ENCODE results near the gene SLC1A3. TPM values are rescaled to one million over a fixed set of nuclear protein-coding genes. Genes with fewer than 3 reads are reported as not detected.

The SLC1A3 gene
- total and polyA plus RNA-seq, 4 donors = 3.4 to 47.6 (median 28.2) TPM

DNA sequence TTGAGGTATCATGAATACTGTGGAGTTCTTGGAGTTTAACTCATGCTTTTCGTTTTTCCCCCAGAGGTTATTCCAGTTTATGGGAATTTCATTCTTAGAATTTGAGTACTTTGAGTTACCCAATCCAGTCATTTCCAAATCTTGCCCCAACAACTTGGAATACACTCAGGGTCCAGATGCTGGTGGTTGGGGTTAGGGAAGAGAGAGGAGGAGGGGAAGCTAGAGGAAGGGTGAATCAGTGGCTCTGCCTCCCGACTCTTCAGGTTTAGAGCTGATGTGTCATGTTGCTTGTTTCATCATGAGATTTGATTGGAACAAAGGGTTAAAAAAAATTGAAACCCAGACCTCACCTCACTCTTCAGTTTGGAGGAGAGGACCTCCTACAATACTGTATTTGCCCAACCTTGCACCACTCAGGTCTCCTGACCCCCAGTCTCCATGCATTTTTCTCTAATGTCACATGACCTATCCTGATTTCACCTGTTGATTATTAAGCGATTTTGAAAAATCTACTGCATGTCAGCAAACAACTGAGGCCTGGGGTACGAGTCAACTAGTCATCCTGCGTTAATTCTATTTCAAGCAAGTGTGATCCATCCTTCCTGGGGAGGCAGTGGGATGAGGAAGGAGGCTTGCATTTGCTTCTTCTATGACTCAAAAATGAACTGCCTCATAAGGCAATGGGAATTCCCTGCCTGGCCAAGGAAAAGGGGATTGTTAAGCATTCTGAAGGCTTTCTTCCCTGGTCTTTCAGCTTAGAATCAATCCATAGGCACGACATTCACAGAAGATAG lies 6.2 kb upstream of the SLC1A3 start:
- Histone ChIP-seq H3K9me3 (ENCODE audit: control insufficient read depth in 4 of 4, insufficient read depth in 3 of 4, low read length in 3 of 4) (no peaks in the 10 kb centered on the region), H3K27ac (ENCODE audit: low read depth in 1 of 2, low read length in 1 of 2) (no peak overlapping the region), H3K36me3 (ENCODE audit: control insufficient read depth in 4 of 4, insufficient read depth in 4 of 4, low read length in 4 of 4) (no peaks in the 10 kb centered on the region), H3K9ac (ENCODE audit: insufficient read depth in 1 of 2, low read length in 2 of 2) (no peak overlapping the region), H3K27me3 (ENCODE audit: control insufficient read depth in 3 of 3, insufficient read depth in 3 of 3, low read length in 2 of 3) (no peaks in the 10 kb centered on the region), H3K4me3 (no peak overlapping the region), H3K4me1 (ENCODE audit: control insufficient read depth in 5 of 5, insufficient read depth in 5 of 5, low read length in 5 of 5) (peaks cover 0 to 24% (median 4%) of the 10 kb centered on the region in 5 donors)
- ATAC-seq (ENCODE audit: insufficient read depth, low FRiP score) = no peak
- WGBS, 2 donors = 72% methylated on average over 6 of the region's 6 CpGs
- TF ChIP-seq, protein P1, sequence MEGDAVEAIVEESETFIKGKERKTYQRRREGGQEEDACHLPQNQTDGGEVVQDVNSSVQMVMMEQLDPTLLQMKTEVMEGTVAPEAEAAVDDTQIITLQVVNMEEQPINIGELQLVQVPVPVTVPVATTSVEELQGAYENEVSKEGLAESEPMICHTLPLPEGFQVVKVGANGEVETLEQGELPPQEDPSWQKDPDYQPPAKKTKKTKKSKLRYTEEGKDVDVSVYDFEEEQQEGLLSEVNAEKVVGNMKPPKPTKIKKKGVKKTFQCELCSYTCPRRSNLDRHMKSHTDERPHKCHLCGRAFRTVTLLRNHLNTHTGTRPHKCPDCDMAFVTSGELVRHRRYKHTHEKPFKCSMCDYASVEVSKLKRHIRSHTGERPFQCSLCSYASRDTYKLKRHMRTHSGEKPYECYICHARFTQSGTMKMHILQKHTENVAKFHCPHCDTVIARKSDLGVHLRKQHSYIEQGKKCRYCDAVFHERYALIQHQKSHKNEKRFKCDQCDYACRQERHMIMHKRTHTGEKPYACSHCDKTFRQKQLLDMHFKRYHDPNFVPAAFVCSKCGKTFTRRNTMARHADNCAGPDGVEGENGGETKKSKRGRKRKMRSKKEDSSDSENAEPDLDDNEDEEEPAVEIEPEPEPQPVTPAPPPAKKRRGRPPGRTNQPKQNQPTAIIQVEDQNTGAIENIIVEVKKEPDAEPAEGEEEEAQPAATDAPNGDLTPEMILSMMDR (IDR thresholded peaks at IDR 0.05; ENCODE audit: control extremely low read depth, extremely low read depth) = no peak
- DNase-seq = no peak

DNA sequence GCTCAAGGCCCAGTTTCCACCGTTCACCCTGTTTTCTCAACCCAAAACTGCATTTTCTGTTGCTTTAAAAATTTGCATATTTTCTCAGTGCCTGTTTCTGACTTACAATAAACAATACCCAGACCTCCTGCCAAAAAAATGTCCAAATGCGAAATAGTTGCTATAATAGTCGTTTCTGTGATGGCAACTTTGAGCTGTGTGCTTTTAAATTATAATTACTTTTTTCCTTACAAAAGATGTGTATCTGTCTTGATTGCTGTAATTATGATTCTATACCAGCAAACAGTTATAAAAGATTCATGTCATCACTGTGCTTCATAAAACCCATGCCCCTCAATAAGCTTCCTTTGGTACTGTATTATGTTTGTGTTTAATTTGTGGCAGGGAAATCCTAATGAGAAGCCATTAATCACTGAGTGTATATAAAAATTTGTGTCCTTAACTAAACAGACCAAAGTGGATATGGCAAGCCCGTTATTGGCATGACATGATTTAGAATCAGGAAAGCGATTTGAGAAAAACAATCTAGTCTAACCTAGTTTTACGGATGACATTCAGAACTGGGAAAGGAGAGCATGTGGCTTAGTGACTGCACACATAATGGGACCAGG lies 5.4 kb upstream of the SLC1A3 start:
- peak overlapping the region in 1 of 2 donors; percentile 7 for H3K9ac ChIP-seq (ENCODE audit: insufficient read depth in 1 of 2, low read length in 2 of 2)
- ATAC-seq (ENCODE audit: insufficient read depth, low FRiP score) = no peak
- H3K4me3 ChIP-seq = no peak overlapping the region
- H3K27me3 ChIP-seq (ENCODE audit: control insufficient read depth in 3 of 3, insufficient read depth in 3 of 3, low read length in 2 of 3) = peaks cover 0 to 3% (median 3%) of the 10 kb centered on the region in 3 donors
- DNase-seq = peak in 2 of 3 donors; percentile 71 to 79
- TF ChIP-seq, protein P1 (IDR thresholded peaks at IDR 0.05; ENCODE audit: control extremely low read depth, extremely low read depth) = no peak
- no peaks in the 10 kb centered on the region for H3K36me3 ChIP-seq (ENCODE audit: control insufficient read depth in 4 of 4, insufficient read depth in 4 of 4, low read length in 4 of 4)
- WGBS, 2 donors = 57 to 77% methylated on average over 6 of the region's 6 CpGs
- H3K4me1 ChIP-seq (ENCODE audit: control insufficient read depth in 5 of 5, insufficient read depth in 5 of 5, low read length in 5 of 5) = peaks cover 0 to 24% (median 4%) of the 10 kb centered on the region in 5 donors
- no peak overlapping the region for H3K27ac ChIP-seq (ENCODE audit: low read depth in 1 of 2, low read length in 1 of 2)
- H3K9me3 ChIP-seq (ENCODE audit: control insufficient read depth in 4 of 4, insufficient read depth in 3 of 4, low read length in 3 of 4) = no peaks in the 10 kb centered on the region

DNA sequence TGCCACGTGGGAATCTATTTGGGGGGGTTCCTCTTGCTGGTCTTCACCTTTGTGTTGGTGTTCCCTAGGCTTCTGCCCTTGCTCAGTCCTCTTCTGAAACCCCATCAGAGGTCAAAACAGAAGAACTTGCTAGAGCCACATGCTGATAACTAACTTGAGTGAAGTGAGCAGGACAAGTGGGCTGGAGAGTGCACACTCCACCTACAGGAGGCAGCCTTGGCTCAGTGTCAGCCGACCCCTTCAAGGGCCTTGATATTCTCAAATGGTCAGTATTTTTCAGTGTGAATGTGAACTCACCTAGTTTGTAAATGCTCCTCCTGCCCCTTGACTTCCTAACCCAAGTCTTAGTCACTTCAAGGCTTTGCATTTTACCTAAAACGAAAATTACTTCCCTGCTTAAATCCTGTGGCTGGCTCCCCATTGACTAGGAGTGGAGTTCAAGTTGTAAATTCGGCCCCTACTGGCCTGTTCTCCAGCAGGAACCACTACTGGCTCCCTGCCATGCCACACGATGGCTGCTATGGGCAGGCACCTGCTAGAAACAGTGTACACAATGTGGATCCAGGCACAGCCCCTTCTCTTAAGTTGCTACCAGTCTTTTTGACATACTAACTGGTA lies 3.6 kb upstream of the SLC1A3 start:
- DNase-seq = no peak
- TF ChIP-seq, protein P1 (IDR thresholded peaks at IDR 0.05; ENCODE audit: control extremely low read depth, extremely low read depth) = no peak

More for the DNA sequence above, 3.6 kb upstream of the SLC1A3 start:
- no peaks in the 10 kb centered on the region for H3K36me3 ChIP-seq (ENCODE audit: control insufficient read depth in 4 of 4, insufficient read depth in 4 of 4, low read length in 4 of 4)
- ATAC-seq (ENCODE audit: insufficient read depth, low FRiP score) = no peak
- WGBS, 2 donors = 54 to 58% methylated on average over 5 of the region's 5 CpGs
- H3K4me3 ChIP-seq = no peak overlapping the region
- no peaks in the 10 kb centered on the region for H3K9me3 ChIP-seq (ENCODE audit: control insufficient read depth in 4 of 4, insufficient read depth in 3 of 4, low read length in 3 of 4)
- H3K9ac ChIP-seq (ENCODE audit: insufficient read depth in 1 of 2, low read length in 2 of 2) = no peak overlapping the region
- H3K27me3 ChIP-seq (ENCODE audit: control insufficient read depth in 3 of 3, insufficient read depth in 3 of 3, low read length in 2 of 3) = peaks cover 0 to 9% (median 3%) of the 10 kb centered on the region in 3 donors
- H3K4me1 ChIP-seq (ENCODE audit: control insufficient read depth in 5 of 5, insufficient read depth in 5 of 5, low read length in 5 of 5) = peaks cover 0 to 22% (median 4%) of the 10 kb centered on the region in 5 donors
- H3K27ac ChIP-seq (ENCODE audit: low read depth in 1 of 2, low read length in 1 of 2) = no peak overlapping the region
